Measurements from ENCODE around the gene CHL1.

DNA sequence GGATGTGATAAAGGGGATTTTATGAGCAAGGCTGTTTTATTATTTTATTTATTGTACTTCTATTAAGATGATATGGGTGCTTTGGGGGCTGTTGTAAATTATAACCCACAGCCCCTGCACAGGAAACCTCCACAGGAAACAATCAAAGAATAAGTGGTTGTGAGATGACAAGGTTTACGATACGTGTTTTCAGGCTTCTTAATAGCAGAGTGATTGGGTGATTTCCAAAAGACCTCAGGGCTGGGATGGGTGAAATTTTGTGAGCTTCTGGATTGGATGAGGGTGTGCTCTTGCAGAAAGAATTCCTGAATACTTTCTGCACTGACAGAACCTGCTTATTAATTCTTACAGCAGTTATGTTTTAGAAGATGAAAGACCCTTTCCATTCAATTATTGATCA is 21.4 kb downstream of the CHL1 start:
- no peak for TF ChIP-seq GATA2 (IDR thresholded peaks at IDR 0.05; ENCODE audit: low read depth, low read length)
- no peak for TF ChIP-seq GATA3 (IDR thresholded peaks at IDR 0.05; ENCODE audit: low read depth, low read length)
